HG02938 (cell line): ENCODE results near the gene ZNF76.

ENCODE experiments used
- ATAC-seq: cut with Tn5 transposase; IDR thresholded peaks from one replicate; pipeline ENCODE4 v1.9.1; 2021; ENCODE audit warnings: mild to moderate bottlenecking, moderate library complexity; ENCODE audit not compliant: unreplicated experiment

Gene ZNF76

GRCh38 chr6:35265523-35265922 is 6.0 kb downstream of the ZNF76 start:
- ATAC-seq, result no peak

GRCh38 chr6:35267446-35267845 is 7.9 kb downstream of the ZNF76 start:
- ATAC-seq, result no peak

- no peak for ATAC-seq
Observed at GRCh38 chr6:35267897-35268296, 8.4 kb downstream of the ZNF76 start.

GRCh38 chr6:35272005-35272404 is 12.5 kb downstream of the ZNF76 start:
- ATAC-seq, result no peak

- no peak for ATAC-seq
Observed at GRCh38 chr6:35273822-35274559, 14.5 kb downstream of the ZNF76 start.

DNA sequence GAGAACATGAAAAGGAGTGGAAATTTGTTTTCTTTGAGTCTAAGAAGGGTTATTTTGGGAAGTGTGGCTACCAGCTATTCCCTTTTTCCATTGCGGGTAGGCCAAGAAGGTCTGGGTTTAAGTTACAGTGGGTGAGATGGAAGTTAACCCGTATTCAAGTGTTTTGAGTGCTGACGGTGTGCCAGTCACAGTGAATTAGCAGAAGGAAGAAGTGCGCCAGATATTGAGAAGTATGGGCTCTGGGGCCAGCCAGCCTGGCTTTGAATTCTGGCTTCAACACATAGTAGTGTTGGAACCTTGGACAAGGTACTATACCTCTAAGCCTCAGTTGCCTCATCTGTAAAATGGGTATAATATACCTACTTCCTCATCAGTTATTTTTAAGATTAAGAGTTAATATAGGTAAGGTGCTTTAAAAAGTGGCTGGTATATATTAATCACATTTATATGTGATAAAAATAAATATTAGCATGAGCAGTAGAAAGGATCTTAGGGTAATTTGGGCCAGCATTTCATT is 16.3 kb downstream of the ZNF76 start:
- ATAC-seq, result no peak

GRCh38 chr6:35278708-35279107 is 19.2 kb downstream of the ZNF76 start:
- no peak for ATAC-seq

- no peak for ATAC-seq
Observed at GRCh38 chr6:35280903-35281302, 21.4 kb downstream of the ZNF76 start.

DNA sequence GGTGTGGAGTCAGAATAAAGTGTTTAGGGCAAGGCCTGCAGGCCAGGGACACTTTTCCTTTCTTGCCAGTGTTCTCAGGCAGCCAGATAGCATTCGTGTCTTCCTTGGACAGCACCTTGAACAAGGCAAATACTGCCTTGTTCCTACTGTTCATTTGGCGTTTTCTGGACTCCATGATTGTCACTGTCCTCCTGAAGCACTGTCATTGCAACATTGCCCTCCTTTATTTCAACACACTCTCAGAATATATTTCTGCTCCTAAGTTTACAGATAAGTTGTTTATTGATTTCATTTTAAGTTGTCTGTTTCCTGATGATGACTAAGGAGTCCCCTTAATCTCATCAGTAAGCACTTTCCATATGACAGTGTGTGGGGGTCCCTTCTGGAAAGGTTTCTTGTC is 22.9 kb downstream of the ZNF76 start:
- no peak for ATAC-seq

- no peak for ATAC-seq
Observed at GRCh38 chr6:35283361-35283760, 23.8 kb downstream of the ZNF76 start.

DNA sequence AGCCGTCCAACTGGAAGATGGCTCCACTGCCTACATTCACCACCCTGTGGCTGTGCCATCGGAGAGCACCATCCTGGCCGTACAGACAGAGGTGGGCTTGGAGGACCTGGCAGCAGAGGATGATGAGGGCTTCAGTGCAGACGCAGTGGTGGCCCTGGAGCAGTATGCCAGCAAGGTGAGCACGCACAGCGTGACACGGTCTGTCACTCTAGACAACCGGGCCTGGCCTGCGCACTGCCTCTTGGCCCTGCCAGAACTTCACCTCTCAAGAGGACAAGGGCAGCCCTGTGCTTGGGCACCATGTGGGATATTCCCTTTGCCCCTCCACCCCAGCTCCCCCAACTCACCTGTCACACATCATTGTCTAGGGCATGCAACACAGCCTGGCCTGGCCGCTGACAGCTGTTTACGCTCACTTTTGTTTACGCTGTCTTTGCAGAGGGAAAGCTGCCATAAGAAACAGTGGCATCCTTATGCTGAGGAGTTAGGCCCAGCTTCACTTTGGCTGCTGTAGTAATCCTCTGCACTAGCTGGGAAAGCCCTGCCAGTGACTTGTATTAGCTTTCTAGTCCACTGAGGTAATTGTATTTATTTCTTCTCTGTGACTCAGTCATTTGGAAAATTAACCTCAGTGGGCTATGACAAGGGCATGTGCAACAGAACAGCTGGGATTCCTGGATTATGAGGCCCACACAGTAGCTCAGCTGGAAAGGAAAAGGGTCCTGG is 28.3 kb downstream of the ZNF76 start:
- no peak for ATAC-seq

DNA sequence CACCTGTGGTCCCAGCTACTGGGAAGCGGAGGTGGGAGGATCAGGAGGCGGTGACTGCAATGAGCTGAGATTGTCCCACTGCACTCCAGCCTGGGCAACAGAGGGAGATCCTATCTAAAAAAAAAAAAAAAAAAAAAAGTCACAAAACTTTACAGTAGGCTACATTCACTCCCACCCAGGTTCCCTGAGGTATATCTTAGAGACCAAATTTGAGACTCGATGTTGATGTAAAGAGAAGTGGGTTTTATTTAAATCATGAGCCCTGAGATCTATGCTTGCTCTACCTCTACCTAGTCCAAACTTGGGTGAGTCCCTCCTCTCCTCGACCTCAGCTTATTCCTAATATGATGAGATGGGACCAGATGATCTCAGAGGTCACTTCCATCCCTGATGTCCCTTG is 29.3 kb downstream of the ZNF76 start:
- no peak for ATAC-seq

GRCh38 chr6:35291491-35291890 is 32.0 kb downstream of the ZNF76 start:
- no peak for ATAC-seq

GRCh38 chr6:35292494-35292893 is 33.0 kb downstream of the ZNF76 start:
- ATAC-seq, result no peak

DNA sequence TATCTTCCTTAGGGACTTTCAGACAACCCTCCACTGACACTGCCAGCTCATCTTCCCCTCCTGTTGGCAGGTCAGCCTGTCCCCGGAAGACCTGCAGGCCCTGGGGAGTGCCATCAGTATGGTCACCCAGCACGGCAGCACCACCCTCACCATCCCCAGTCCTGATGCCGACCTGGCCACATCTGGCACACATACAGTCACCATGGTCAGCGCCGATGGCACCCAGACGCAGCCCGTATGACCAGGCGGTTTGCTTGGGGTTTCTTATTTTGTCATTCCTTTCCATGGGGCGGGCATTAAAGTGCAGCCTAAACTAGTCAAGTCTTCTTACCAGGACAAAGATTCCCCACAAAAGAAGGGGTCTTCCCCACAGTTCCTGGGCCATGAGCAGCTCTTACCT is 34.1 kb downstream of the ZNF76 start:
- no peak for ATAC-seq

- no peak for ATAC-seq
Observed at GRCh38 chr6:35294308-35294945, 34.9 kb downstream of the ZNF76 start.

DNA sequence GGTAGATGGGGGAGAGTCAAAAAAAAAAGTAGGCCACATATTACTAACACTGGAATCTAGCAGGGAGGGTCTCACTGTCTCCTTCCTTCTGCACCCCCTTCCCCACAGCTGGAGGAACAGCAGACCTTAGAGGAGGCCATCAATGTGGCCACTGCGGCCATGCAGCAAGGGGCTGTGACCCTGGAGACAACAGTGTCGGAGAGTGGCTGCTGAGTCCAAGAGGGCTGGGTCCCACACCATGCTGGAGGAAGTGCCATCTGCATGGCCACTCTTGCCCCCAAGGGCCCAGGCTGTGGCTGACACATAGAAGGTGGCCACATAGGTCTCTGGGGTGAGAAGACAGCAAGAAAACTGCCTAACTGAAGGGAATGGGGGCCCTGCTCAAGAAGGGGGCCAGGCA is 35.5 kb downstream of the ZNF76 start:
- ATAC-seq, result no peak

DNA sequence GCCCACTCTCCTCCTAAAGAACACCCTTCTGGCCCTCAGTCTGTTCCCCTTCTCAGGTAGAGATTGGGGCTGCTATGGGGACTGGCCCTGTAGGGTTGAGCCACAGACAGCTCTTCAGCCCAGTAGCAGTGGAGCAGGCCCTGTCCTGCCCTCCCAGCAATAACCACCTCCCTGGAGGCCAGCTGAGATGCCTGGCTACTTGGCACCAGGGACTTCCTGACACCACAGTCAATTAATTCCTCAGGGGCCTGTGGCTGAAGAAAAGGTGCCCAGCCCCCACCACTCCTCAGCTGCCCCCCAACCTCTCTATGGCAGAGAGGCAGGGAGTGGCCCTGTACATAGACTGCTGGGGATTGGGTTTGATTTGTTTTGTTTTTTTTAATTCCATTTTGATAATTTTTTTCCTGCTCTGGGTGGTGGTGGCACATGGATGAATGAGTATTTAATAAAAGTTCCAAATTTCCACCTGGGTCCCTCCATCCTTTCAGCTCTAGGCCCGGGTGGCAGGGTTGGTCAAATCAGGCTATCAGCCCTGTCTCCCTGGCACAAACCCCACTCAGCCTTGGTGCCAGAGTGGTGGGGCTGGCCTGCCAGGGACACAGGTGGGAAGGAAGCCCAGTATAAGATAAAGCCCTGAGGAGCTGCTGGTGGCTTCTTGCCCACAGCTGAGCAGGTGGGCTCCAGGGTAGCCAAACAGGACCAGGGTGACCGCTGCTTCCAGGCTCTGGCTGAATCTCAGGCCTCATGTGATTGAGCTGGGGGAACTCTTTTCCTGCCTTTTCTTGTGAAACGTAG is 36.2 kb downstream of the ZNF76 start:
- ATAC-seq, result no peak

- ATAC-seq, result no peak
Observed at GRCh38 chr6:35296931-35297600, 37.5 kb downstream of the ZNF76 start.
